Effector CD8-positive, alpha-beta T cell (primary cell): ENCODE data around the gene AHRR.
"Not testable (repeated sequence)": the region's sequence is repeated elsewhere in the genome, so short reads cannot be mapped to it uniquely, and the experiment has no call there.

ENCODE experiments used
- DNase-seq: peaks from one replicate; lab custom pipeline; 2025; lab: John Stamatoyannopoulos, UW

Gene AHRR

GRCh38 chr5:459562-460272 is 138.2 kb downstream of the AHRR start:
- DNase-seq: no peak

GRCh38 chr5:460273-460625 is 138.7 kb downstream of the AHRR start:
- DNase-seq: no peak

- DNase-seq: no peak
Measured at GRCh38 chr5:462051-462481, 140.6 kb downstream of the AHRR start.

- DNase-seq: no peak
Measured at GRCh38 chr5:463301-463700, 141.8 kb downstream of the AHRR start.

GRCh38 chr5:463952-464351 is 142.4 kb downstream of the AHRR start:
- peak; percentile 61 for DNase-seq

GRCh38 chr5:464446-464842 is 142.9 kb downstream of the AHRR start:
- DNase-seq: no peak

- no peak for DNase-seq
Measured at GRCh38 chr5:464843-465590, 143.5 kb downstream of the AHRR start.

- no peak for DNase-seq
Measured at GRCh38 chr5:465591-466403, 144.3 kb downstream of the AHRR start.

- DNase-seq: no peak
Measured at GRCh38 chr5:466661-467310, 145.3 kb downstream of the AHRR start.

- DNase-seq: no peak
Measured at GRCh38 chr5:468401-468800, 146.9 kb downstream of the AHRR start.

GRCh38 chr5:469752-470483 is 148.4 kb downstream of the AHRR start:
- DNase-seq: no peak

- DNase-seq: no peak
Measured at GRCh38 chr5:470961-471749, 149.6 kb downstream of the AHRR start.

GRCh38 chr5:471750-472058 is 150.2 kb downstream of the AHRR start:
- no peak for DNase-seq

- DNase-seq: no peak
Measured at GRCh38 chr5:472076-472655, 150.7 kb downstream of the AHRR start.

GRCh38 chr5:472656-473550 is 151.4 kb downstream of the AHRR start:
- DNase-seq: peak; percentile 80

GRCh38 chr5:473551-474192 is 152.2 kb downstream of the AHRR start:
- DNase-seq: no peak

GRCh38 chr5:474232-474839 is 152.8 kb downstream of the AHRR start:
- not testable (repeated sequence) for DNase-seq

GRCh38 chr5:474840-475661 is 153.5 kb downstream of the AHRR start:
- no peak for DNase-seq
